GM21423 (cell line): Measurements from ENCODE around the gene GOLGA3.

Source experiments
- ATAC-seq: cut with Tn5 transposase; IDR thresholded peaks from one replicate; pipeline ENCODE4 v1.9.1; 2021; ENCODE audit warnings: mild to moderate bottlenecking, moderate library complexity; ENCODE audit not compliant: unreplicated experiment

The GOLGA3 gene

DNA sequence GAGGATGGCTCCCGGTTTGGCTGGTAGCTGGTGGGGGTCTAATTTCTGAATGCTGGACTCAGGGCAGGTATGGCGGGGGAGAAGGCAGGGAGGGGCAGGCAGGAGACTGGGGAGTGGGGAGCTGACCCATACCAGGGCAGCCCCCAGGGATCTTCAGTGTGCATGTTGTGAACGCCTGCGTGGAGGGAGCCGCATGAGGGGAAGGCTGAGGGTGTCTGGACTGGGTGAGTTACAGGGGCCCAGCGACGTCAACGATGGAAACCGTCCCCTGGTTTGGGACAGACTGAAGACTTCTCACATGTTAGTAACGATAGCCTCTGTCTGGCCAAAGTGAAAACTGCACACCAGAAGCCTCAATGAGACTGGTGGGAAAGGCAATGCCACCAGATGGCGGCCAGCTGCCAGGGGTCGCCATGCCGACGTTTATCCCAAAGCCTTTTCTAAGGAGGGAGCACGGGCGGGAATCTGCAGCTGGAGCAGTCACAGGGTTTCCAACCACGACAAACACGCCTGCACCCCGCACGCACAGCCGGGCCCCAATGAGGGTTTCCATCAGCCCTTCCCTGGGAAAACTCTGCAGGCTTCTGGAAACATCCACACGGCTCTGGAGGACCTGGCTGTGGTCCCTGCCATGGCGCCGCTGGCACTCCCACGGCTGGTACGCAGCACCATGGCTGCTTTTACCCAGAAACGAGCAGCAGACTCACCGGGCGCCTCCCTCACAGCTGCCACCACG is 104.0 kb downstream of the GOLGA3 start:
- ATAC-seq, result no peak

DNA sequence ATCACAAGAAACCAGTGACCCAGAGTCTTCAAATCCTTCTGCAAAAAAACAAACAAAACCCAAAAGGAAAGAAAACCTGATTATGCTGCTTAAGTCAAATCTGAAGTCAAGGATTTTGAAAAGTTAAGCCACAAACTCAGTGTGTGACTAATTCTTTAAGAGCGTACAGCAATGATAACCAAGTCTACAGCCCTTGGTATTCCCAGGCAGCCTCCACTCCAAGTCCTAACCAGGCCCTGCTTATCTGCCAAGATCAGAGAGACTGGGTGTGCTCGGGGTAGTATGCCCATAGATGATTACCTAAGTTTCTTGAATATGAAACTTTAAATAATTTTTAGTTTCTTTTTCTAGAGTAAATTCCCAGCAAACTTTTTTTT is 104.9 kb downstream of the GOLGA3 start:
- ATAC-seq, result no peak

DNA sequence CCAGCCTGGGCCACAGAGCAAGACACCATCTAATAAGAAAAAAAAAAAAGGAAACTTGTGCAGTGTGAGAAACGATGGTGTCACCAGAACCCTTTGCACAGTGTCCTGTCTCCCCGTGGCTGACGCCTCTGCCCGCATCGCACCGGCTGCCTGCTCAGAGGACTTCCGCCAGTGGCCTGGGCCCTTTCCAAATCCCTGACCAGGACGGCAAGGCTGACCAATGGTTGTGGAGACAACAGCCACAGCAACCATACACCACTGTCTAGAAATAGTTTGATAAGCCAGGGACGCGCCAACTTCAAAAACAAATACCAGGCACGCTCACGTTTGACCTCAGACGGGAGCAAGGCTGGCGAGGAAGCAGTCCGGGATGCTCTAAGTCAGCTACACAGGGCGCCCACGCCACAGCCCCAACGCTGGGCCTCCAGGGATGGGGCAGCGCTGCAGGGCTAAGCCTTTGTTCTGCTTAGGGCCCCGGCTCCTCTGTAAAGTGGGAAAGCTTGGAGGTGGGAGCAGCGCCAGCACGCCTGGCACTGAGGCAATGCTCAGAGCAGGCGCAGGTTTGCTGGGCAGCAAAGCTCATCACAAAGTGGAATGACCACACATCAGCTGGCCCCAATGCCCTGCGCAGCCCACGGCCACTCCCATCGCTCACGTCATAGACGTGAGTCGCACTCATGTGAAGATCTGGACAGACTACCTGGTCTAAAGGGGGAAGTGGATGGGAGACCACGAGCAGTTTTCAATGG is 105.5 kb downstream of the GOLGA3 start:
- ATAC-seq, result no peak

DNA sequence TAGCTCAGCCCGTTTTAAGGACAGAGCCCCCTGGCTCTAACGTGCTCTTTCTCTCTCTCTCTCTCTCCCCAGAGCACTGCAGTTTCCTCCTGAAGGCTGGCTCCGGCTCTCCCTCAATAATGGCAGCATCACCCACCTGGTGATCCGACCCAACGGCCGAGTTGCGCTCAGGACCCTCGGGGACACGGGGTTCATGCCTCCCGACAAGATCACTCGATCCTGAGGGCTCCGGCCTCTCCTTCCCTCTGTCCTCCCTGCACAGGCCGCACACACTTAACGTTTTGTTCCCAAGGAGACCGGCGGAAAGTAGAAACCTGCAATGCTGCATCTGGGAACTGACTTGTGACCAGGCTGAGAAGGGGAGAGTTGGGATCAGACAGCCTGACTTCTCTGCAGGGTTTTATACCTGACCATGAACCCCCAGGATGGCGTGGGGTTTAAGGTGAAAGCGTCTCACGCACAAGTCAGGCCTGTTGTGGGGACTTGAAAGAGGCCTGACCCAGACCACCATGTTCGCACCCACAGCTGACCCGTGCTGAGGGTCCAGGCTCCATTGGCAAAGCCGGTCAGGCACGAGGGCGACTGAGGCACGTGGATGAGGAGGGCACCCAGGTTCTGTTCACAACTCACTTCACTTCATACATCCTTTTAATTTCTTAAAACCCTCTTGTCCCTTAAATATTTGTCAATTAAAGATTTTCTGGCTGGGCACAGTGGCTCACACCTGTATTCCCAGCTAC is 107.9 kb downstream of the GOLGA3 start:
- no peak for ATAC-seq

DNA sequence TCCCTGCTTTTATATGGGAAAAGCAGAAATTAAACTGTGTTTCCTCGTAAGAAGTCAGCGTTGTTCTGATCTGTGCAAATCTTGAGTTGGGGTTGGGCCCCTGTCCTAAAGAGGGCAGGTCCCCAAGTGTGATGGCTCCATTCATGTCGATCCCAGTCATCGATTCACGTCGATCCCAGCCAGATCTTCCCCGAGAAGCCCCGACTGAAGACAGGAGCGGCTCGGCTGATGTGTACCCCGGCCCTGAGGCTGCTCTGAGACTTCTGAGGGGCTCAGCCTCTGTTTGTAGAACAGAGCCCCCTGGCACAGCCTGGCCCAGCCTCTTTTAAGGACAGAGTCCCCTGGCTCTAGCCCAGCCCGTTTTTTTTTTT is 108.7 kb downstream of the GOLGA3 start:
- no peak for ATAC-seq

DNA sequence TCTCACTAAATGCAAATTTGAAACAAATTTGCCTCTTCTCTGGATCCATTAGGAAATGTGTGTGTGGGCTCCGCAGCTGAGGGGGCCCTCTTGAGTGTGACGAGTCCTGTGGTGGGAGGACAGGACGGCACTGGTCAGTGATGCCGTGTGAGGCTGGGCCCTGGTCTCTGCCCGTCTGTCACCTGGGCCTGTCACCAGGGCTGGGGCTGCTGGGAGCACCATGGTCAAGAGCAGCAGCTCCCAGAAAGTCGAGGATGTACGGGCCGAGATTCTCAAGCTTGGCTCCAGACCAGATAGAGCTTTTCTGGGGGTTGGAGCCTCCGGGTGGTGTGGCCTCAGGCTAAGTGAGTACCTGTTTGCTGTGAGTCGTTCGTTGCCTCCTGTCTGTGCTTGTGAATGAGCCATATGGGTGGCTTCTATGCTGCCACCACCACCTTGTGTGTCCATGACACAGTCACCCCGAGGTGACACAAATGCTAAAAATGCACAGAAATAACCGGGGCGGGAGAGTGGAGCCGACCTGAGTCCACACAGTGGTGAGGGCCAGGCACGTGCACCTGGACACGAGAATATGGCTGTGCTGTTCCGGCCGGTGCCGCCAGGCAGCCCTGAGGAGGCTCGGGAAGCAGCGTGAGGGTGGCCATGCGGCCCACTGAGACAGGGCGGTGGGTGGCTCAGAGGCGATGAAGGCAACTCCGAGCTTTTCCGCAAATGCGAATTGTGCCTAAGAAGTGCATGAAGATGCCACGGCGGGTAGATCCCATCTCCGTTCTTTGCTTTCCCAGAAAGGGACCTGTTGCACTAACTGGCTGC is 109.3 kb downstream of the GOLGA3 start:
- no peak for ATAC-seq
